Measurements from ENCODE around the gene LCE3C. TPM values are rescaled to one million over a fixed set of nuclear protein-coding genes. Genes with fewer than 3 reads are reported as not detected.

The LCE3C gene
- polyA plus RNA-seq, 1 donor (not counting 4 experiments of a cell fraction or from before 2014, with no cell fraction given), result 0.20 TPM

DNA sequence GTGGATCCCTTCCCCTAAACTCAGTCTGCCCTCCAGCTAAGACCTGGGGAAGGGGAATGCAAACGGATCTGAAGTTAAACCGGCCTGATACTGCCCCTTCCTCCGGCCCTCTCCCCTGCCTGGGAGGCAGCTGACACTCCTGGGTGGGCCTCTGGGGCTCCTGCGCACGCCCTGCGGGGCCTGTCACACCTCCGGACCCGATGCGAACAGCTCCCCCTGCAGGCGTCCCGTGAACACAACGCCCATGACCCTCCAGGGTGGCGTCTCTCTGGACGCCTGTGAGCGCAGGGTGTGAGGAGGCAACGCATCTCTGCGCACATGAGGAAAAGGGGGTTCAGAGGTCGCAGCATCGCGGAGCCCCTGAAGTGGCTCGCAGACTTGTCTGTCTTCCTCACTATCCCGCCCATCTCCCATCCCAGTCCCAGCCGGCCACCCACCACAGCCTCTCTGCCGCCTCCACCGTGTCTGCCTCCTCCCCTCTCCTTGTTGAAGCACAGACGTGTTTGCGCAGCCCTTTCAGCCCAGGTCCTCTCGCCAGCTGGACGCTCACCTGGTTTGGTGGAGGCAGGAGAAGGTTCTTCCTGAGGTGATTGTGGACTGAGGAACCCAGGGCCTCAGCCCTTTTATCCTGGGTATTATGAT lies 23.3 kb downstream of the LCE3C start:
- H4K20me1 ChIP-seq (ENCODE audit: control insufficient read depth, extremely low read depth, insufficient read depth, low read length), result no peaks in the 10 kb centered on the region
- no peak for FAIRE-seq
- H3K9me1 ChIP-seq (ENCODE audit: control insufficient read depth, extremely low read depth, insufficient read depth, low read length), result no peaks in the 10 kb centered on the region
- no peaks in the 10 kb centered on the region for H3K79me2 ChIP-seq (ENCODE audit: control insufficient read depth, insufficient read depth, low read length)
- H3K9ac ChIP-seq (ENCODE audit: control insufficient read depth, extremely low read depth, insufficient read depth, low read length), result no peak overlapping the region
- DNase-seq (ENCODE audit: low read depth, low spot score), result no peak
- H2AFZ ChIP-seq (ENCODE audit: control insufficient read depth, low read length), result no peak overlapping the region
- peaks cover 7% of the 10 kb centered on the region for H3K9me3 ChIP-seq (ENCODE audit: control insufficient read depth, low read depth, low read length)
- no peak overlapping the region for H3K4me2 ChIP-seq (ENCODE audit: control insufficient read depth, extremely low read depth, insufficient read depth, low read depth, low read length)
- no peaks in the 10 kb centered on the region for H3K36me3 ChIP-seq (ENCODE audit: control insufficient read depth in 2 of 2, extremely low read depth in 1 of 2, insufficient read depth in 2 of 2, low read length in 2 of 2)
- TF ChIP-seq EZH2 (IDR thresholded peaks at IDR 0.05; ENCODE audit: low read length), result no peak
- TF ChIP-seq, protein P1, sequence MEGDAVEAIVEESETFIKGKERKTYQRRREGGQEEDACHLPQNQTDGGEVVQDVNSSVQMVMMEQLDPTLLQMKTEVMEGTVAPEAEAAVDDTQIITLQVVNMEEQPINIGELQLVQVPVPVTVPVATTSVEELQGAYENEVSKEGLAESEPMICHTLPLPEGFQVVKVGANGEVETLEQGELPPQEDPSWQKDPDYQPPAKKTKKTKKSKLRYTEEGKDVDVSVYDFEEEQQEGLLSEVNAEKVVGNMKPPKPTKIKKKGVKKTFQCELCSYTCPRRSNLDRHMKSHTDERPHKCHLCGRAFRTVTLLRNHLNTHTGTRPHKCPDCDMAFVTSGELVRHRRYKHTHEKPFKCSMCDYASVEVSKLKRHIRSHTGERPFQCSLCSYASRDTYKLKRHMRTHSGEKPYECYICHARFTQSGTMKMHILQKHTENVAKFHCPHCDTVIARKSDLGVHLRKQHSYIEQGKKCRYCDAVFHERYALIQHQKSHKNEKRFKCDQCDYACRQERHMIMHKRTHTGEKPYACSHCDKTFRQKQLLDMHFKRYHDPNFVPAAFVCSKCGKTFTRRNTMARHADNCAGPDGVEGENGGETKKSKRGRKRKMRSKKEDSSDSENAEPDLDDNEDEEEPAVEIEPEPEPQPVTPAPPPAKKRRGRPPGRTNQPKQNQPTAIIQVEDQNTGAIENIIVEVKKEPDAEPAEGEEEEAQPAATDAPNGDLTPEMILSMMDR (optimal IDR thresholded peaks at IDR 0.05 in 1 of 3, IDR thresholded peaks at IDR 0.05 in 1 of 3, conservative IDR thresholded peaks at IDR 0.05 in 1 of 3; ENCODE audit: extremely low read depth in 1 of 3, insufficient read depth in 2 of 3, low read length in 3 of 3), result peak in 2 of 3 experiments; percentile 24 to 37
- no peak overlapping the region for H3K4me3 ChIP-seq (ENCODE audit: control insufficient read depth in 2 of 3, extremely low read depth in 1 of 3, insufficient read depth in 2 of 3, low read depth in 1 of 3, low read length in 3 of 3)
- dilution Hi-C loops (cut with MboI; ENCODE audit: extremely low pct_ligation_motif_present, low sequenced_read_pairs), result no loop called here
- no peak overlapping the region for H3K27ac ChIP-seq (ENCODE audit: control insufficient read depth, insufficient read depth, low read length)
- H3K4me1 ChIP-seq (ENCODE audit: control insufficient read depth, extremely low read depth, insufficient read depth, low read length), result no peaks in the 10 kb centered on the region
- H3K27me3 ChIP-seq (ENCODE audit: control insufficient read depth, extremely low read depth, insufficient read depth, low read length), result peaks cover 4% of the 10 kb centered on the region

DNA sequence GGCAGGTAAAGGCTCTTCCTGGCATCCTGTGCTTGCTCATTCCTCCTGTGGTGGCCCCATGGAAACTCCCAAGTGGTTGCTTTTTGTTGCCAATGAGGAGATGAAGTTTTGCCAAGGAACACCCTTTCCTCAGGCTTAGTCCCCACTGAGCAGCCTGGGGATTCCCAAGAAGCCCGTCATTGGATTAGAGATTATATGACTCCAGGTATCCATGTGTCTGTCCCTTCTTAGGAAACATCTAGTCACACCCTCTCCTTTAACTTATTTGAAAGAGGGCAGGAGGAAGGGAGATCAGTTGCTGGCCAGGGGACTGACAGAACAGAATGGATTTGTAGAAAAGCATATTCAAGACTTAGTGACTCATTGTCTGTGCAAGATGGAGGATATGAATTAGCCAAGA lies 26.7 kb downstream of the LCE3C start:
- H3K4me1 ChIP-seq (ENCODE audit: control insufficient read depth, extremely low read depth, insufficient read depth, low read length), result no peaks in the 10 kb centered on the region
- TF ChIP-seq, protein P1 (optimal IDR thresholded peaks at IDR 0.05 in 1 of 3, IDR thresholded peaks at IDR 0.05 in 1 of 3, conservative IDR thresholded peaks at IDR 0.05 in 1 of 3; ENCODE audit: extremely low read depth in 1 of 3, insufficient read depth in 2 of 3, low read length in 3 of 3), result no peak
- H2AFZ ChIP-seq (ENCODE audit: control insufficient read depth, low read length), result no peak overlapping the region
- peaks cover 4% of the 10 kb centered on the region for H3K27me3 ChIP-seq (ENCODE audit: control insufficient read depth, extremely low read depth, insufficient read depth, low read length)
- H3K9me1 ChIP-seq (ENCODE audit: control insufficient read depth, extremely low read depth, insufficient read depth, low read length), result no peaks in the 10 kb centered on the region
- no peaks in the 10 kb centered on the region for H3K79me2 ChIP-seq (ENCODE audit: control insufficient read depth, insufficient read depth, low read length)
- H3K36me3 ChIP-seq (ENCODE audit: control insufficient read depth in 2 of 2, extremely low read depth in 1 of 2, insufficient read depth in 2 of 2, low read length in 2 of 2), result no peaks in the 10 kb centered on the region
- no peak for FAIRE-seq
- no peaks in the 10 kb centered on the region for H3K9me3 ChIP-seq (ENCODE audit: control insufficient read depth, low read depth, low read length)
- no peaks in the 10 kb centered on the region for H4K20me1 ChIP-seq (ENCODE audit: control insufficient read depth, extremely low read depth, insufficient read depth, low read length)
- DNase-seq (ENCODE audit: low read depth, low spot score), result peak; percentile 9
- no peak overlapping the region for H3K4me2 ChIP-seq (ENCODE audit: control insufficient read depth, extremely low read depth, insufficient read depth, low read depth, low read length)
- no peak overlapping the region for H3K4me3 ChIP-seq (ENCODE audit: control insufficient read depth in 2 of 3, extremely low read depth in 1 of 3, insufficient read depth in 2 of 3, low read depth in 1 of 3, low read length in 3 of 3)
- dilution Hi-C loops (cut with MboI; ENCODE audit: extremely low pct_ligation_motif_present, low sequenced_read_pairs), result no loop called here
- no peak overlapping the region for H3K9ac ChIP-seq (ENCODE audit: control insufficient read depth, extremely low read depth, insufficient read depth, low read length)
- no peak overlapping the region for H3K27ac ChIP-seq (ENCODE audit: control insufficient read depth, insufficient read depth, low read length)

All from keratinocyte (primary cell).